Glomerular visceral epithelial cell (primary cell): ENCODE results near the gene NCAPG2.

Source experiments
- DNase-seq: peaks from one replicate; pipeline ENCODE4 v3.0.0-alpha.2; 2016; ENCODE audit errors: extremely low spot score

Gene NCAPG2

DNA sequence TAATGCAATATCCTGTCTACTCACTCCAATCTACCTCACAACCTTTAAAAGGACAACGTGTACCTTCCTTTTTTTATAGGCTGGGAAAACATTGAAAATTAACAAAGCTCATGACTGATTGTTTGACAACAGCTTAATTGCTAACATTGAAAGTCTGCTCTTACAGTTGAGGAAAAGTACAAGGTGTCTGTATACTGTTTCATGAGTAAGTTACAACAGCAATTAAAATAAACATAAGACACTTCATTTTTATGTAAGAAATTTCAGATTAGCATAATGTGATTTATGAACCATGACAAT, 28.6 kb upstream of the NCAPG2 start:
- DNase-seq: no peak

DNA sequence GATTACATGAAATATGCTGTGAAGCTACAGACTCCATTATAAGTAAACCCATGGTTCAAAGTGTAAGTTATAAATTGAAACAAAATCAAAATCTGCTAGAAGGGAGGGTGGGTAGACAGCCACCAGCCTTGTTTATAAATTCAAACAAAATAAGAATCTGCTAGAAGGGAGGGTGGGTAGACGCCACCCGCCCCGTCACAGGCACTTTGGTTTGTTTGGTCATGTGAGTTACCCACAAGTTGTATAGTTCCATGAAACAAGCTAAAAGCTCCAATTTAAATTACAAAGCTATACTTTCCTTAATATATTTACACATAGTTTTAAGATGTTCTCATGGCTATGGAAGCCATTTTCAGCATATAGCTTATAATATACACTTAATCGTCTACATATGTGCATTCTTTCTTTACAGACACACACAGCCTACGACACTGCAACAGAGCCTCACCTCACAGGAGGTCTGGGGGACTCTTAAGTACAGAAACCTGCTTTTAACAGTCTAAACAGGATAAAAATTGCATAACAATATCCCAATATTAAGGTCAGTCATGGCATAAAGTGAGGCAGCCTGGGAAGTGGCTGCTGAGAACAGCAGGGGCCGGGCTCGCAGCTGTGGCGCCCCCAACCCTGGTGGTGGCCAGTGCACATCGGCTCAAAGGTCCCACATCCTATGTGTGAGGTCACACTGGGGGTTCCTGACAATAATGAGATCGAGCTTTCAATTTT, 28.1 kb upstream of the NCAPG2 start:
- no peak for DNase-seq

DNA sequence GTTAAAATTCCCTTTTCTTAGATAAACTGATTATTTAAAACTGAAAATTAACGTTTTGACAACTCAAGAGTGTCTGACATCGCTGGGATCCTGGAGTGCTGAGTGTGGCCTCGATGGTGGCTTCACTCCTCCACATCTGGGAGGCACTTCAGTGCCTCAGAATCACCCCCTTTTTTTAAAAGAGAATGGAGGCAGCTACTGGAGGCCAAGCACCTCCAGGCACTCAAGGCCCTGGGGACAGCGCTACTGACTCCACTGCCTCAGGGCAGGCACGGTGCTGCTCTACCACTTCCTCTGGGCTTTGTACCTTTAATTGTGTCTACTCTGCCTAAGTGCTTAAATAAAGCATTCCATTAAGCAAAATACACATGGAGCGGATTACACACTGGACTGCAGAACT, 27.2 kb upstream of the NCAPG2 start:
- no peak for DNase-seq

DNA sequence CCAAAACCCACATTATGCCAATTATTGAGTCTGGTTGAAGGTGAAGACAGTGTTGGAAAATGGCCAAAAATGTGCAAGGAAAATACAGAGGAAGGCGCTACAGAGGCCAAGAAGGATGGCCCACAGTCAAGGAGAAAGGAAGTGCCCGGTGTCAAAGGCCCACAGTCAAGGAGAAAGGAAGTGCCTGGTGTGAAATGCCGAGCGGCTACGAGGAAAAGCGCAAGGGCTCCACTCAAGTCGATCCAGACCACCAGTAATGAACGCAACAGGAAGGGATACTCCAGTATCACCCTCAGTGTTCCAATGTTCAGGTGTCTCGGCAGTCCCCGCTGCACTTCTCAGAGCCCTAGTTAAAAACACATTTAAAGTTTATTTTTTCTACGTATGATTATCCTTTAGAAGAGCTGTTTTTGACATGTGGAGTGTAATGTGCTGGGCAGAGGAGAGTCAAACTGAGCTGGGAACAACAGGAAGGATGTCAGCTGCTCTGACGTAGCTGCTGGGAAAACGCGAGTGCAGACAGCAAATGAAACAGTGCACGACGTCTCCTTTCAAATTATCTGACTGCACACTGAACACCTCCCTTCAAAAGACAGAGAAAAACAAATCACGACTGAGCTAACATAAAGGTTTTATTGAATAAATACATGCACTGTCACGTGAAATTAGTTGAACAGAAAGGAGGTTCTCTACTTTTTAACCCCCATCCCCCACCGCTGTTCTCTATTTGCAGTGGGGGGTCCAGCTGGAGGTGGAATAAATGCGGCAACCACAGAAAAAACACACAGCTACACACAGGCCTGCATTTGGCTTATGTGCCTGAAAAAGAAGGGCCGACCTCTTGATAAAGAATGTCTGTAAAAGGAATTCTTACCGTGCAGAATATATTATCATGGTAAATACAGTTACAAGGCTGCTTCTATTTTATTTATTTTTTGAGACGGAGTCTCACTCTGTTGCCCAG, 26.1 kb upstream of the NCAPG2 start:
- DNase-seq: no peak

DNA sequence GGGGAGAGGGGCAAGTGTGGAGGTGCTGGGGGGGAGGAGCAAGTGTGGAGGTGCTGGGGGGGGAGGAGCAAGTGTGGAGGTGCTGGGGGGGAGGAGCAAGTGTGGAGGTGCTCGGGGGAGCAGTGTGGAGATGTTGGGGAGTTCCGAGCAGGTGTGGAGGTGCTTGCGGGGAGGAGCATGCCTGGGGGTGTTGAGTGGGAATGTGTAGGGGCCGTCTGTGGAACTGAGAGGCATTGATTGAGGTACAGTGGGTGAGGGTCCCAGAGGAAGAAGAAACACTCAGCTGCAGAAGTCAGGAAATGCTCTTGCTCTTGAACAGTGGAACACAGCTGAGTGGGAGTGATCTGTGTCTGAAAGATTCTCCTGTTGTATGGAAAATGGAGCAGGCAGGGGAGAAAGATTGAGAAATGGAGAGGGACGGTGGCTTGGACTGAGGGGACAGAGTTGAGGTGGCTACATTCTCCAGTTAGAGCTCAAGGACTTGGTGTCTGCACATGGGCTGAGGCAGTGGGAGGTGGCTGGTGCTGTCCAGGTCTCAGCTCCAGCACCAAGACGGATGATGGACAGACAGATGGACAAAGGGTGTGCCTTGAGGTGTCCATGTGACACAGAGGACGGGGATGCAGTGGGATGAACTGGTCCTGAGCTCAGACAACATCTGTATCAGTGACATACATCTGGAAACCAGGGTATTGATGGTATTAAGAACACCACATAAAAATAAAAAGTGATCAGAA, 25.2 kb upstream of the NCAPG2 start:
- no peak for DNase-seq

DNA sequence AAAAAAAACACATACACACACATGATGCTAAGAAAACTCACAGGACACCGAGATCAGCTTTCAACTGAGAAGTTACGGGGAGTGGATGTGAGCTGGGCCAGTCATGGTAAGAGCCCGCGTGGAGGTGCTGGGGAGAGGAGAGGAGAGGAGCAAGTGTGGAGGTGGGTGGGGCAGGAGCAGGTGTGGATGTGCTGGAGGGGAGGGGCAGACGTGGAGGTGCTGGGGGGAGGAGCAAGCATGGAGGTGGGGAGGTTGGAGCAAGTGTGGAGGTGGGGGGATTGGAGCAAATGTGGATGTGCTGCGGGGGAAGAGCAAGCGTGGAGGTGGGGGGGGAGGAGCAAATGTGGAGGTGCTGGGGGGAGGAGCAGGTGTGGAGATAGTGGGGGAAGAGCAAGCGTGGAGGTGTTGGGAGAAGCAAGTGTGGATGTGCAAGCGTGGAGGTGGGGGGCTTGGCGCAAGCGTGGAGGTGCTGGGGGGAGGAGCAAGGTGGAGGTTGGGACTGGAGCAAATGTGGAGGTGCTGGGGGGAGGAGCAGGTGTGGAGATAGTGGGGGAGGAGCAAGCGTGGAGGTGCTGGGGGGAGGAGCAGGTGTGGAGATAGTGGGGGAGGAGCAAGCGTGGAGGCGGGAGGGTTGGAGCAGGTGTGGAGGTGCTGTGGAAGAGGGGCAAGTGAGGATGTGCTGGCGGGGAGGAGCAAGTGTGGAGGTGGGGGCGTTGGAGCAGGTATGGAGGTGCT, 24.5 kb upstream of the NCAPG2 start:
- DNase-seq: no peak

DNA sequence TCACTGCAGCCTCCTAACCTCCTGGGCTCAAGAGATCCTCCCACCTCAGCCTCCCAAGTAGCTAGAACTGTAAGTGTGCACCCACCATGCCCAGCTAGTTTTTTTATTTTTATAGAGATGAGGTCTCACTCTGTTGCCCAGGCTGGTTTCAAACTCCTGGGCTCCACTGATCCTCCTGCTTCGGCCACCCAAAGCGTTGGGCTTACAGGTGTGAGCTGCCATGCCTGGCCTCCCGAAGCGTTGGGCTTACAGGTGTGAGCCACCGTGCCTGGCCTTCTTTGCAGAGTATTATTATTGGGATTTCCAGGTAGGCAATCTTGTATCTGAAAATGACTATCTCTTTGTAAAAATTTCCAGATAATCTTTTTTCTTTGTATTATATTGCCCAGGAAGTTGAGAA, 23.1 kb upstream of the NCAPG2 start:
- no peak for DNase-seq

DNA sequence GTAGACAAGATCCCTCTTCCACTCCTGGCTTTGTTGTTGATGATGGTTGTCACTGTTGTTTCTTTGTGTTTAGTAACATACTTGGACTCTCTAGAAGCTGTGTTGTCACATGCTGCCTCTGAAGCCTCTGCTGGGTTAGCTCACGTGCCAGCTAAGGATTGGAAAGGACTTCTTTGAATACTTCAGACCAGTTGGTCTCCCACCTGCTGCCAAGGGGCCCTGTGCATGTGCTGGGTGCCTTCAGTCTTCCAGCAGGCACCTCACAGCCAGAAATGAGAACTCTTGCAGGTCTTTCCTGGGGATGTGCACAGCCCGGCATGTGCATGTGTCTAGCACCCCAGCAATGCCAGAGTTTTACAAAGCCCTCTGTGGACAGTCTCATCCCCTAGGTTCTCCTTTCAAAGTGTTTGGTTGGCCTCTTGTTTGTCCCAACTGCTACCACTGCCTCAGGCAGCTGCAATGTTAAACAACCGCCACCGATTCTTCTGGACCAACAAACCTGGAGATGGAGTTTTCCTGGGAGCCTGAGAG, 21.7 kb upstream of the NCAPG2 start:
- DNase-seq: no peak

DNA sequence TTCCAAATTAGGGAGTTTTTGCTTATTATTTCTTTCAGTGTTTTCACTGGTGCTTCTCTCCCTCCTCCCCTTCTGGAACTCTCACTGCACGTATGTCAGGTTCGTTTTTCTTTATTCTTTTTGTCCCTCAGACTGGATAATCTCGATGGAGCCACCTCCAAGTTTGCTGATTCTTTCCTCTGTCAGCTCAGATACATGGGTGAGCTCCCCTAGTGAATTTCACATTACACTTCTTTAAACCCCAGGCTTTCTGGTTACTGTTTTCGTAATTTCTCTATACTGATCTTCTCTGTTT, 20.8 kb upstream of the NCAPG2 start:
- no peak for DNase-seq

DNA sequence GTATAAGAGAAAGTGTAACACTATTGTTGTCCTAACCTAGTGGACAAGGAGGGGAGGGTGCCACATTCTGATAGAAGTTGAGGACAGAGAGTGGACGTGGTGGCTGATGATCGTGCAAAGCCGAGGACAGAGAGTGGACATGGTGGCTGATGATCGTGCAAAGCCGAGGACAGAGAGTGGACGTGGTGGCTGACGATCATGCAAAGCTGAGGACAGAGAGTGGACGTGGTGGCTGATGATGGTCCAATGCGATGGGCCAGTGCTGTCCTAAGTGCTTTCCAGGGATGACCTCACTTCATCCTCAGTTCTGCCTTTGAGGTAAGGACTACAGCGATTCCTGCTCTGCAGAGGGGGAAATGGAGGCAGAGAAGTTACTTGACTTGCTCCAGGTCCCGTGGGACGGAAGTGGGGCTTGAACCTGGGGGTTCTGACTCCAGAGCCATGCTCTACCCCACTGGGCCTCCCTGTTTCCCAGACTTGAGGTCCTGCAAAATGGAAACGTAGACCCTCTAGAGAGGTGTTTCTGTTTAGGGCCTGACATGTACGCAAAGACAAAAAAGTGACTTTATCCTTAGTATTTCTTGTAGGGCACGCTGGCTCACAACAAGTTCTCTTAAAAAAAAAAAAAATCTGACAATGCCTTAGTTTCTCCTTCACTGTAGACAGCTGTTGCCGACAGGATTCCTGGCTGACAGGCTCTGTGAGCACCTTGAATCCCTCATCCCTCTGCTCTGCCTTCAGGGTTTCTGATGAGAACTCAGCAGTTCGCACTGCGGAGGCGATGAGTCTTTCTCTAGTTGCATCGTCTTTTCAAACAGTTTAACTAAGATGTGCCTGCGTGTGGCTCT, 20.3 kb upstream of the NCAPG2 start:
- DNase-seq: no peak

DNA sequence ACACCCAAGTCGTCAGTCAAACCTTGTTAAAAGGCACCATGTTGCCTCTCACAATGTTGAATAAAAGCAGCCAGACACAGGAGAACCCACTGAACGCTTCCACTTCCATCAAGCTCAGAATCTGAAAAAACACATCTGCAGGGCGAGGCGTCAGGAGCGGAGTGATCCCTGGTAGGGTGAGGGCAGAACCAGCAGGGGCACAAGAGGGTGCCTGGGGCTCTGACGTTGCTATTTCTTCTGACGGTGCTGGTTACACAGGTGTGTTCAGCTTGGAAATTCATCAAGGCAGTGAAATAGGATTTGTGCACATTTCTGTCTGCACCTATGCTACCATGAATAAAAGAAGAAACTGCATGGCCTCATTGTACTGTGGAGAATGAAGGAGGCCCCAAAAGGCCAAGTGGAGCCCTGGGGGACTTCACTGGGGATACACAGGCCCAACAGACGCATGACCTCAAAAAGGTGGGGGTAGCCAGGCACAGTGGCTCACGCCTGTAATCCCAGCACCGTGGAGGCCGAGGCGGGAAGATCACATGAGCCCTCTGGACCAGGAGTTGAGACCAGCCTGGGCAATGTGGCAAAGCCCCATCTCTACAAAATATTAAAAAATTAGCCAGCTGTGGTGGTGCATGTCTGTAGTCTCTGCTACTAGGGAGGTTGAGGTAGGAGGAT, 19.2 kb upstream of the NCAPG2 start:
- no peak for DNase-seq

DNA sequence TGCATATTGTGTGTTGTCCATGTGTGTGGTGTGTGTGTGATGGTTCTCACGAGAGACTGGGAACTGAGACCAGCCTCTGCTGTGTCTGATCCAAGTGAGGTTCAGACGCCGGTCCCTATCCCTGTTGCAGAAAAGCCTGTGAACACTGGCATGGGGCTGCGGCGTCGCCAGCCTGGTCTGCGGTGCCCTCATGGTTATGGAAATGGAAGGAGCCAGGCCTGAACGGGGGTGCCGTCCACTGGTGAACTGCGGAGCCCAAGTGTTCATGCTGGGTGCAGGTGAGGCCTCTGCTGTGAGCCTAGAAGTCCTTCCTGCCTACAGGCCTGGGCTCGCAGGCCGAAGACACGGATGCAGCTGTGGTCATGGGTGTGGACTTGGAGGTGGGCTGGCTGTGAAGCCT, 18.7 kb upstream of the NCAPG2 start:
- no peak for DNase-seq

DNA sequence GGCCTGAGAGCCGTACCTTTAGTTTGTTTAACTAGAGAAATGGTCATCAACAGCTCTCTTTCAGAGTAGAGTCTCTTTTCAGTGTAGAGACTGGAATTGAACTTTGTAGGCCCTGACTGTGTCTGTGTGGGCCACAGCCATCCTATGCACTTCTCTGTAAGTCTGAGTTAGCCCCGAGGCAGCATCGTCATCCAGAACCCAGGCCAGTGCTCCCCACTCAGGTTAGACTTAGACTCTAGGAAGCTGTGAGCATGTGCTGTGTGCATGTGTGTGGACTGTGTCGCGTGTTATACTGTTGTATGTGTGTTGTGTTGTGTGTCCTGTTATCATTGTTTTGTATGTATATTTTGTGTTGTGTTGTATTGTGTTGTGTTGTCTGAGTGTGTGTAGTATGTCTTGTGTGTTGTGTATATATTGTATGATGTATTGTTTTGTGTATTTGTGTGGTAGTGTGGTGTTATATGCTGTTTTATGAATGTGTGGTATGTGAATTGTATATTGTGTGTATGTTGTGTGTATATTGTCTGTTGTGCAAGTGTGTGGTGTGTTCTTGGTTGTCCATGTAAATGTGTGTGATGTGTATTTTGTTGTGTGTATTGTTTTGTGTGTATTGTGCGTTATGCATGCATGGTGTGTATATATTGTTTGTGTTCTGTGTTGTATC, 18.1 kb upstream of the NCAPG2 start:
- DNase-seq: no peak

DNA sequence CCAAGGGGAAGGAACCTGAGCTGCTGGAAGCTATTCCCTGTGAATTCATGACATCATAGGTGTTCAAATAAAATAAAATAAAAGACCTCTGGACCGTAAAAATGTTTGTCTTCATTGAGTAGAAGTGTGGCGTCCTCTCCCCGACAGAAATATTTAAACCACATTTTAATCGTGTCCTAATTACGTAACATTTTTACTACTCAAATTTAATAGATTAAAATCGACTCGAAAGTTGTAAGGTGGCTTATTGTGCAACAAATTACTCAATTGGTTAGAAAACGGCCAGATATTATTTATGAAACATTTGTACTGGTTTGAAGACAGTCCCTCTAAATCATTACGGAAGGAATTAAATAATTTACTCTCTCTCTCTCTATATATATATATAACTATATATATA, 15.5 kb upstream of the NCAPG2 start:
- no peak for DNase-seq

DNA sequence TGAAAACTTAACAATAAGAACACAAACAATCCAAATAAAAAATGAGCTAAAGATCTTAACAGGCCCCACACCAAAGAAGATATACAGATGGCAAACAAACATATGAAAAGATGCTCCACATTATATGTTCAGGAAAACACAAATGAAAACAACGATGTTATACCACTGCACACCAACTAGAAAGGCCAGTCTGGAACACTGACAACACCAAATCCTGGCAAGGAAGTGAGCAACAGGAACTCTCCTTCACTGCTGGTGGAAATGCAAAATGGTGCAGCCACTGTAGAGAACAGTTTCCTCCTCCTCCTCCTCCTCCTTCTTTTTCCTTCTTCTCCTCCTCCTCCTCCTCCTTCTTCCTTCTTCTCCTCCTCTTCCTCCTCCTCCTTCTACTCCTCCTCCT, 12.2 kb upstream of the NCAPG2 start:
- DNase-seq: no peak

DNA sequence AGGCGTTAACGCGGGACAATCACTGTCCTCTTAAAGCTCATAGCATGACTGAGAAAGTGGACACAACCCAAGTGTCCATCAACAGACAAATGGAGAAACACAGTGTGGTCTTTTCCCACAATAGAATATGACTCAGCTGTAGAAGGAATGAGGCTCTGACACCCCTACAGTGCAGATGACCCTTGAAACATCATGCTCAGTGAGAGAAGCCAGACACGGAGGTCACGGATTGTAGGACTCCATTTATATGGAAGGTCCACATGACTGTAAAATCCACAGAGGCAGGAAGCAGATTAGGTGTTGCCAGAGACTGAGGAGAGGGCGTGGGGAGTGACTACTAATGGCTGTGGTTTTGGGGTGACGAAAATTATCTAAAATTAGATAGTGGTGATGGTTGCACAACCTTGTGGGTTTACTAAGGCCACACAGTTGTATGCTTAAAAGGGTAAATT, 6.1 kb upstream of the NCAPG2 start:
- peak; percentile 71 for DNase-seq

DNA sequence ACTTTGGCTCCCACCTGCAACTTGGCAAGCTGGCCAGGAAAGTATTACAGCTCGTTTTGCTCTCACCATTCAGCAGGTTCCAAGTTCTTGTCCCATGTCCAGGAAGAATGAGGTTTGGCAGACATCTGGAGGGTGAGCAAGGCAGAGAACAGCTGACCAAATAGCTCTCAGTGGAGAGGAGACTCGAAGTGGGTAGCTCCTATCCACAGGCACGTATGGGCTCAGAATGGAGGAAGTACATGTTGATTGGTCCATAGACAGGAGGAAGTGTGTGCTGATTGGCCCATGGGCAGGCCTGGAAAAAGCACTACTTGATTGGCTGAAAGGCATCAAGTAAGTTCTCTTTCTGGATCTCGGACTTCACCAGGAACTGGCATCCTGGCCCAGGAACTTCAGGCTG, 3.0 kb upstream of the NCAPG2 start:
- DNase-seq: no peak

DNA sequence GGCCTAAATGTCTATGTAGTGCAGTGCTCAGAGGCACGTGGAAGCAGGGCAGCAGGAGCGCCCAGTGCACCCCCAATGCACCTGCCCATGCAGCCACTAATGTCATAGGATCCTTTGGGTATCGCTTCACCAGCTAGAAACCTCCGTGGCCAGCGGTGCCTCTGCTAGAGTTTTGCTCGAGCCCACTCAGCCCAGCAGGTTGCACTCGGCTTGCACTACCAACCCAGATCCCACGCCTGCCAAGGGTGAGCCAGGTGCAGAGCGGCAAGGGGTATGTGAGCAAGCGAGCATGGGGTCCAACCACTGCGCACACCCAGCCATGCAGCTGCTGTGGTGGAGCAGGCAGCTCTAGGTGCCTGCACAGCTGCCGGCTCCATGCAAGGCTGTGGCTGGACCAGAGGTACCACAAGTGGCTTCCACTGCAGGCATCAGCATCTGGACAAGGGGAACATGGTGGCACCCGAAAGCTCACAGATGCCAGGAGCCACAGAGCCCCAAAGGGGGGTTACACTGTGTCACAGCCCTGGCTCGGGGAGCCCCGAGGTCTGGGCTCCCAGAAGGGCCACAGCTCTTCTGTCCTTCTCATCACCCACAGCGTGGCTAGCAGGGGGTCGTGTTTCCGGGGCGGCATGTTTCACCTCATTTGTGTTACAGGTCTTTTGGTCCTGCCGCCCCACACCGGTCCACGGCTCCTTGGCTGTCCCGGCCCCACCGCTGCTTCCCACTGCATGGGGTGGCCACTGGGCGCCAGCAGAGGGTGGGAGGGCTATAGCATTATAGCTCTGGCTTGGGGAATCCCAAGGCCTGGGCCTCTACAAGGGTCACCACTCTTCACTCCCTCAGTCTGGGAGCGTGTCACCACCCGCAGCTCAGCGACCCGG, 2.3 kb upstream of the NCAPG2 start:
- DNase-seq: no peak

DNA sequence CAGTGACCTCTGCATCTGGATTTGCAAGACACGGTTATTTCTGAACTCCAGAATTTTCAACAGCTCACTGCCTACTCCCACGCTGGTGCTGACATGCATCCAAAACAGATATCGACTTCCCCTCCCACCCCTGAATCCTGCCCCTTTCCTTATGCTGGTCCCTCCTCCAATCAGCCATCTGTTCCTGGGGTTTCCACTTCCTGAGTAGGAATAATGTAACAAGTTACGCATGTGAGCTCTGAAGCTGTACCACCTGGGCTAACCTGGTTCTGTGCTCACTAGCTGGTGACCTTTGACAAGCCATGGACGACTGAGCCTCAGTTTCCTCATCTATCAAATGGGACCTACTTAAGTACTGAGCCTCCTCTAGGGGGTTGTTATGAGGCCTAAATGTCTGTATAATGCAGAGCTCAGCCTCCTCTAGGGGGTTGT, 1.7 kb upstream of the NCAPG2 start:
- no peak for DNase-seq
